Endodermal cell (in vitro differentiated cells): Measurements from ENCODE around the gene VWA1. TPM values are rescaled to one million over a fixed set of nuclear protein-coding genes. Genes with fewer than 3 reads are reported as not detected.

ENCODE experiments used
- DNase-seq: peaks from one replicate; pipeline ENCODE4 v3.0.0-alpha.2; 2017
- H3K27ac ChIP-seq: 2 replicates; pipeline ENCODE4 v1.5.1; 2013; ENCODE audit warnings: mild to moderate bottlenecking, low read depth, low read length, moderate library complexity
- H3K27me3 ChIP-seq: 2 replicates; pipeline ENCODE4 v1.6.1; 2013; ENCODE audit warnings: mild to moderate bottlenecking, low read length, moderate library complexity; ENCODE audit not compliant: insufficient read depth, control insufficient read depth, poor library complexity, severe bottlenecking
- H3K36me3 ChIP-seq: 2 replicates; pipeline ENCODE4 v1.7.0; 2013; ENCODE audit warnings: mild to moderate bottlenecking, low read length, moderate library complexity; ENCODE audit not compliant: control insufficient read depth, insufficient read depth
- H3K4me1 ChIP-seq: one replicate; pipeline ENCODE4 v1.7.0; 2013; ENCODE audit warnings: low read length; ENCODE audit not compliant: control insufficient read depth, insufficient read depth
- H3K4me3 ChIP-seq: 2 replicates; pipeline ENCODE4 v1.5.1; 2013; ENCODE audit warnings: mild to moderate bottlenecking, low read length, moderate library complexity
- H3K9ac ChIP-seq: 2 replicates; pipeline ENCODE4 v1.6.1; 2013; ENCODE audit warnings: mild to moderate bottlenecking, low read length, moderate library complexity; ENCODE audit not compliant: poor library complexity, severe bottlenecking; ENCODE audit errors: extremely low read depth
- H3K9me3 ChIP-seq: 2 replicates; pipeline ENCODE4 v1.6.1; 2013; ENCODE audit warnings: mild to moderate bottlenecking, low read length, moderate library complexity; ENCODE audit not compliant: control insufficient read depth
- H3K27ac Mint-ChIP-seq: 2 replicates; pipeline ENCODE4 v1.8.0; 2020; ENCODE audit warnings: mixed read lengths
- H3K27me3 Mint-ChIP-seq: 2 replicates; pipeline ENCODE4 v1.8.0; 2021; ENCODE audit warnings: mild to moderate bottlenecking, mixed read lengths; ENCODE audit not compliant: insufficient read depth
- H3K36me3 Mint-ChIP-seq: 2 replicates; pipeline ENCODE4 v1.8.0; 2020; ENCODE audit warnings: low read depth, mixed read lengths
- H3K4me1 Mint-ChIP-seq: 2 replicates; pipeline ENCODE4 v1.8.0; 2020; ENCODE audit warnings: mixed read lengths
- H3K4me3 Mint-ChIP-seq: 2 replicates; pipeline ENCODE4 v1.8.0; 2020; ENCODE audit warnings: mild to moderate bottlenecking, moderate library complexity, mixed read lengths
- H3K9me3 Mint-ChIP-seq: 2 replicates; pipeline ENCODE4 v1.8.0; 2020; ENCODE audit warnings: mild to moderate bottlenecking, mixed read lengths
- WGBS, 2 experiments: methylation state at CpG; one replicate each; pipeline versions ENCODE4 v1.1.5 to v1.1.7; 2013; ENCODE audit warnings: missing lambda C conversion rate in 2 of 2, mixed read lengths in 1 of 2; ENCODE audit not compliant: insufficient coverage in 1 of 2, insufficient read length in 1 of 2; 5-methylcytosine and 5-hydroxymethylcytosine counted together
- total RNA-seq, 2 donors: library from RNA; stranded (reverse); fragmentation: NEBNext Ultra II Directional in 1 of 2; extraction: Animal tissue kit (Norgen Biotek cat#: 25700) in 1 of 2; gene quantifications; 2 replicates in 1 of 2; 3 replicates in 1 of 2; pipeline ENCODE4 v1.2.1, GENCODE V29; 2021
- TF ChIP-seq, protein P1 (sequence below): fragments of 200-600 bp; sonication (generic); conservative IDR thresholded peaks from 2 replicates; pipeline ENCODE4 v1.5.0; 2021; ENCODE audit warnings: antibody characterized with exemption, mild to moderate bottlenecking

Gene VWA1
- total RNA-seq, 2 donors from 2014 or later = 12.7 to 17.4 TPM

DNA sequence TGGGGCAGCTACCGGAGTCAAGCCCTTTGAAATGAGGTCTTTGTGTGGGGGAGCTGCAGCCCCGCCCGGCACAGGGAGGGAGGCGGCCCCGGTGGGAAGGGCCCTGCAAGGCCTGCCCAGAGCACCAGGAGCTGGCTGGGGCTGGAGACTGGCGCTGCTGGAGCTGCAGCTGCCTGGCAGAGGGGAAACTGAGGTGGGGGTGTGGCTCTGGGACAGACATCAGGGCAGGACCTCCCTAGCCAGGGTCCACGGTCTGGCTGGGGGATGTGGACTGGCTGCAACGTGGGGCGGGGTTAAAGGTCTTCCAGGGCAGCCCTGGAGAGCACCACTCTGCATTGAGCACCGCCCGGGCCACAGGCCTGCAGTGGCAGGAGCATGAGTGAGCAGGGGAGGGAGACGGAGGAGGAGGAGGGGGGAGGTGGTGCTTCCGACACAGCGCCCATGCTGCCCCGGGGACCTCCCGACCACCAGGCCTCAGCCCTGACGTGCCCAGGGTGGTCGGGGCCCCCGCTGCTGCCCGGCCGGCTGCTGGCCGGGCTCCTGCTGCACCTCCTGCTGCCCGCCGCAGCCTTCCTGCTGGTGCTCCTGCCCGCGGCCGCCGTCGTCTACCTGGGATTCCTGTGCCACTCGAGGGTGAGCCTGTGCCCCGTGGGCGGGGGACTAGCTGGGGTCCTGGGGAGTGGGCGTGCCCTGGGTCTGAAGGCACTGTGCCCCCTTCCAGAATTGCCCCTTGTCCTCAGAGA lies 9.6 kb upstream of the VWA1 start:
- H3K27ac ChIP-seq = no peak overlapping the region
- no peaks in the 10 kb centered on the region for H3K36me3 Mint-ChIP-seq
- H3K4me1 Mint-ChIP-seq = peaks cover 20% of the 10 kb centered on the region
- no peaks in the 10 kb centered on the region for H3K27me3 ChIP-seq
- H3K9me3 ChIP-seq = no peaks in the 10 kb centered on the region
- peak; percentile 81 for DNase-seq
- TF ChIP-seq, protein P1, sequence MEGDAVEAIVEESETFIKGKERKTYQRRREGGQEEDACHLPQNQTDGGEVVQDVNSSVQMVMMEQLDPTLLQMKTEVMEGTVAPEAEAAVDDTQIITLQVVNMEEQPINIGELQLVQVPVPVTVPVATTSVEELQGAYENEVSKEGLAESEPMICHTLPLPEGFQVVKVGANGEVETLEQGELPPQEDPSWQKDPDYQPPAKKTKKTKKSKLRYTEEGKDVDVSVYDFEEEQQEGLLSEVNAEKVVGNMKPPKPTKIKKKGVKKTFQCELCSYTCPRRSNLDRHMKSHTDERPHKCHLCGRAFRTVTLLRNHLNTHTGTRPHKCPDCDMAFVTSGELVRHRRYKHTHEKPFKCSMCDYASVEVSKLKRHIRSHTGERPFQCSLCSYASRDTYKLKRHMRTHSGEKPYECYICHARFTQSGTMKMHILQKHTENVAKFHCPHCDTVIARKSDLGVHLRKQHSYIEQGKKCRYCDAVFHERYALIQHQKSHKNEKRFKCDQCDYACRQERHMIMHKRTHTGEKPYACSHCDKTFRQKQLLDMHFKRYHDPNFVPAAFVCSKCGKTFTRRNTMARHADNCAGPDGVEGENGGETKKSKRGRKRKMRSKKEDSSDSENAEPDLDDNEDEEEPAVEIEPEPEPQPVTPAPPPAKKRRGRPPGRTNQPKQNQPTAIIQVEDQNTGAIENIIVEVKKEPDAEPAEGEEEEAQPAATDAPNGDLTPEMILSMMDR = no peak
- H3K4me1 ChIP-seq = peaks cover 15% of the 10 kb centered on the region
- peaks cover 3% of the 10 kb centered on the region for H3K9me3 Mint-ChIP-seq
- H3K9ac ChIP-seq = no peak overlapping the region
- H3K36me3 ChIP-seq = no peaks in the 10 kb centered on the region
- no peak overlapping the region for H3K4me3 Mint-ChIP-seq
- H3K4me3 ChIP-seq = no peak overlapping the region
- WGBS, 2 experiments = 65 to 75% methylated on average over 15 to 33 of the region's 33 CpGs
- H3K27ac Mint-ChIP-seq = no peak overlapping the region
- H3K27me3 Mint-ChIP-seq = peaks cover 5% of the 10 kb centered on the region

DNA sequence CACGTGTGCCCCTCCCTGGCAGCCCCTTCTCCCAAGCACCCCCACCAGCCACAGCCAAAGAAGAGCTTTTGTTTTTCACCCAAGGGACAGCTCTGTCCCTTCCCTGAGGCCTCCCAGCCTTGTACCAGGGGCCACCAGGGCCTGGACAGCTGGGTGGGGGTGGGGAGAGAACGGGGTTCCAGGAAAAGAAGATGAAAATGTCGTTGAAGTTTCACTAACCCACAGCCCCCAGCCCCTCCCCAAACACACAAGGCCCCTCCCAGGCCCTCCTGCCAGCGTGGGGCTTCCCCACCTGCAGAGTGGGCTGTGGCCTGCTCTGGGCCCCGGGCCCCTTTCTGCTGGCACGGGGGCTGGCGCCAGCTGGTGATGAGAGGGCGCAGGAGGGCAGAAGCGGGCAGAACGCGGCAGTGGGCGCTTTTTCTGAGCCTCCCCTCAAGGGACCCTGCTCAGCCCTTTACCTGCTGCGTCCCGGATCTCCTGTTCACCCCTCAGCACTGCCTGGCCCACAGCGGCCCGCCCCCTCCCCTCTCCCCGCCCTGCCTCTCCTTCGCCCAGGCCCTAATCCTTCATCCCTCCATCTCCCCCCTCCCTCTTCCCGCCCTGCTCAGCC lies 8.9 kb upstream of the VWA1 start:
- Mint-ChIP-seq H3K9me3 (peaks cover 3% of the 10 kb centered on the region), H3K27me3 (peaks cover 3% of the 10 kb centered on the region), H3K27ac (no peak overlapping the region), H3K36me3 (no peaks in the 10 kb centered on the region), H3K4me1 (peaks cover 18% of the 10 kb centered on the region), H3K4me3 (no peak overlapping the region)
- no peak overlapping the region for H3K27ac ChIP-seq
- peaks cover 9% of the 10 kb centered on the region for H3K4me1 ChIP-seq
- TF ChIP-seq, protein P1 = no peak
- H3K36me3 ChIP-seq = no peaks in the 10 kb centered on the region
- 56 to 81% methylated on average over 5 to 17 of the region's 19 CpGs for WGBS, 2 experiments
- H3K9ac ChIP-seq = no peak overlapping the region
- no peaks in the 10 kb centered on the region for H3K9me3 ChIP-seq
- H3K4me3 ChIP-seq = no peak overlapping the region
- DNase-seq = peak; percentile 59
- no peaks in the 10 kb centered on the region for H3K27me3 ChIP-seq

DNA sequence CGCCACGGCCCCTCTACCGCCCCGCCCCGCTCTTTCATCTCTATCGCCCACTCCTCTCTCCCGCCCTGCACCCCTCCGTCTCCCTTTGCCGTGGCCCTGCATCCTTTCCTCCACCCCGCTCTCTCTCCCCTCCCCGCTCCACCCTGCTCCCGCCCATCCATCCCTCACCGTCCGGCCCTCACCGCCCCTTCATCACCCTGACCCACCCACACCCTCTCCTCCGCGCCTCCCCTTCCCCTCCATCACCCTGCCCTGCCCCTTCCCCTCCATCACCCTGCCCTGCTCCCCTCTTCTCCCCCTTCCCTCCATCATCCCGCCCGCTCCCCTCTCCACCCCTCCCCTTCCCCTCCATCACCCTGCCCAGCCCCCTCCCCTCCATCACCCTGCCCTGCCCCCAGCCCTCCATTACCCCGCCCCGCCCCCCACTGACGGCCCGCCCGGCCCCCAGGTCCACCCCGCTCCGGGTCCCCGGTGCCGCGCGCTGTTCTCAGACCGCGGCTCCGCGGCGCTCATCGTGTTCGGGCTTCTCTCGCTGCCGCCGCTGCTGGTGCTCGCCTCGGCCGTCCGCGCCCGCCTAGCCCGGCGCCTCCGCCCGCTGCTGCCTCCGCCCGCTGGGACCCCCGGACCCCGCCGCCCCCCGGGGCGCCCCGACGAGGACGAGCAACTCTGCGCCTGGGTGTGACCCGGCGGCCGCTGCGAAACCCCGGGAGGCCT lies 8.2 kb upstream of the VWA1 start:
- Mint-ChIP-seq H3K36me3 (no peaks in the 10 kb centered on the region), H3K9me3 (peaks cover 3% of the 10 kb centered on the region), H3K27me3 (peaks cover 3% of the 10 kb centered on the region), H3K27ac (no peak overlapping the region), H3K4me1 (peaks cover 16% of the 10 kb centered on the region), H3K4me3 (no peak overlapping the region)
- TF ChIP-seq, protein P1 = no peak
- H3K9me3 ChIP-seq = no peaks in the 10 kb centered on the region
- H3K9ac ChIP-seq = no peak overlapping the region
- 17 to 27% methylated on average over 14 to 62 of the region's 66 CpGs for WGBS, 2 experiments
- peaks cover 8% of the 10 kb centered on the region for H3K4me1 ChIP-seq
- H3K4me3 ChIP-seq = no peak overlapping the region
- H3K27ac ChIP-seq = no peak overlapping the region
- DNase-seq = peak; percentile 83
- no peaks in the 10 kb centered on the region for H3K27me3 ChIP-seq
- H3K36me3 ChIP-seq = no peaks in the 10 kb centered on the region
